GM13977 (cell line): ENCODE results near the gene TSKU.

ENCODE experiments used
- DNase-seq: peaks from one replicate; pipeline ENCODE4 v3.0.0; 2012; ENCODE audit warnings: low spot score
- CTCF ChIP-seq: IDR thresholded peaks from 2 replicates; pipeline ENCODE4 v1.5.1; 2012; ENCODE audit warnings: mild to moderate bottlenecking, control low read depth; ENCODE audit not compliant: insufficient read depth; ENCODE audit errors: extremely low read depth, missing control alignments
- in situ Hi-C: fragments of 300-500 bp; cut with MboI; formaldehyde crosslinking; loops from one replicate; pipeline ENCODE4 v1.12.0; 2022; ENCODE audit warnings: low sequenced_read_pairs, low pct_unique_long_range_greater_than_20kb, mixed read lengths, inconsistent platforms; ENCODE audit not compliant: unreplicated experiment

Gene TSKU

GRCh38 chr11:76776472-76776871 is 6.7 kb upstream of the TSKU start:
- DNase-seq: no peak
- TF ChIP-seq CTCF: no peak
- in situ Hi-C loops: no loop called here

DNA sequence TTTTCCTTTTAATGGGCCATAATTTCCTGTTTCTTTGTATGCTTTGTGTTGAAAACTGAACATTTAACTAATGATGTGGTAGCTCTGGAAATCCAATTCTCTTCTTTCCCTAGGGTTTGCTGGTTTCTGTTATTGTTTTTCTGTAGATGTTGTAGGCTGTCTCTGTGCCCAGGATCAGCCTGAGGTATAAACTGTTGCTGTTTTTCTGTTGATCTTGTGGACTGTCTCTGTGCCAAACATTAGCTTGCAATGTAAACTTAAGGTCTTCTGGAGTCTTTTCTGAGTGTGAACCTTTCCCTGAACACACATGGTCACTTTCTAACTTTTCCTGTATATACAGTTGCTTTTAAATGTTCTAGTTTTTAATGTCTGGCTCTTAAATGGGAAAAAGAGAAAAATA is 5.9 kb upstream of the TSKU start:
- no peak for DNase-seq
- TF ChIP-seq CTCF: no peak
- in situ Hi-C loops: no loop called here

GRCh38 chr11:76777876-76778275 is 5.3 kb upstream of the TSKU start:
- TF ChIP-seq CTCF: no peak
- in situ Hi-C loops: no loop called here
- no peak for DNase-seq

DNA sequence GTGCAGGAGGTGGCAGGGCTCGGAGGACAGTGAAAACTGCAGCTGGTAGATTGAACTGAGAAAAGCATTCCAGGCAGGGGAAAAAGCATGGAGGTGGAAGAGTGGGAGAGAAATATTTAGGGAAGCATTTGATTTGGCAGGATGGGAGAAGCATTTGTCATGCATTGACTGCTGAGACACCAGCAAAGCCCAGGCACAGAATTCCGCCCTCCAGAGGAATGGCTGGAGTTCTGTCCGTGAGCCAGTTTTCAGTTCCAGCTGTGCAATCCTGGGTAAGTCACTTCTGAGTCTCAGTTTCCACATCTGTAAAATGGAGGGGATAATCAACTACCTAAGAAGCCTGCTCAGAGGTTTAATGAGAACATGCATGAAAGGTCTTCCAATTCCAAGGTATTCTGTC is 4.3 kb upstream of the TSKU start:
- DNase-seq: no peak
- TF ChIP-seq CTCF: no peak
- in situ Hi-C loops: no loop called here

- in situ Hi-C loops: no loop called here
- no peak for TF ChIP-seq CTCF
- no peak for DNase-seq
These were observed 1.9 kb upstream of the TSKU start for GRCh38 chr11:76781046-76781801.

DNA sequence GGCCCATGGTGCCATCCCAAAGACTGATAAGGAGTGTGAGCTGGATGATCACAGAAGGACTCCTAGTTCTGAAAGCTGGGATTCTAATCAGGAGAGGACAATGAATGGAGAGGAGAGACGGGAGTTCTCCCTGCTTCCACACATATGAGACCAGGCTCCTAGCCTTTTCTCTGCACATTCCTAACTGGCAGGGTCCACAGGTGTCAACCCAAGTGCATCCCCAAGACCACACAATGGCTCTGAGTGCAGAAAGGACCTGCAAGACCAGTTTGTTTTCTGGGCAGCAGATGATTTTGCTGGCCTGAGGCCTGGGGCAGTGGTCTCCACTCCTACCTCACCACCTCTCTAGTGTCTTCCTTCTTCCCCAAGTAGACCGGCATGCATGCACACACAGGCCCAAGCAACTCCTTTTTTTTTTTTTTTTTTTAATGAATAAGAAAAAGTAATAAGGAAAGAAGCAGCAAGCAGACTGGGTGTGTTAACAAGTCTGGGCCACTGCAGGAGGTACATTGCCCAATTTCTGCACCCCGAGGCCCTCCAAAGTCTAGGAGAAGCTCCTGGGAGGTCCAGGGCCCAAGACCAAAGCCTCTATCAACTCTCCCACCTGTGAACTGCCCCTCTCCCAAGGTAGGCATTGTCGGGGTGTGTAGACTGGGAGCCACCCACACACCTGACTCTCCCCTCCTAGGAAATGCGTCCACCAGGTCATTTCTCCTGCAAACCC is 1.2 kb upstream of the TSKU start:
- TF ChIP-seq CTCF: no peak
- DNase-seq: no peak
- in situ Hi-C loops: no loop called here
